AG04450 (cell line): ENCODE data around the gene SLC26A4. TPM values are rescaled to one million over a fixed set of nuclear protein-coding genes. Genes with fewer than 3 reads are reported as not detected.
A peak's percentile ranks its signal among the peaks of the same experiment; 100 is the strongest.

Source experiments
- CTCF ChIA-PET: fragments of 300-600, 350-600 bp; formaldehyde crosslinking; extraction: SDS; loops from one replicate; lab custom pipeline; 2022; ENCODE audit warnings: antibody characterized with exemption, inconsistent platforms; lab: Charles Lee
- POLR2A ChIA-PET: fragments of 350-600 bp; formaldehyde crosslinking; extraction: SDS; loops from one replicate; lab custom pipeline; 2021; ENCODE audit warnings: antibody characterized with exemption, inconsistent platforms; lab: Yijun Ruan, JAX
- DNase-seq: peaks from one replicate; pipeline ENCODE4 v3.0.0-alpha.2; 2011; ENCODE audit warnings: low read depth, low spot score
- H3K27ac ChIP-seq: one replicate; pipeline ENCODE4 v1.5.1; 2012; ENCODE audit warnings: low read depth, low read length, control low read depth
- H3K27me3 ChIP-seq: one replicate; pipeline ENCODE4 v1.6.0; 2012; ENCODE audit warnings: low read length; ENCODE audit not compliant: control insufficient read depth, insufficient read depth
- H3K4me3 ChIP-seq: 2 replicates; pipeline ENCODE4 v1.5.1; 2011; ENCODE audit warnings: mild to moderate bottlenecking, low read depth, low read length, control low read depth
- H3K9me3 ChIP-seq: 2 replicates; pipeline ENCODE4 v1.5.1; 2012; ENCODE audit warnings: low read length; ENCODE audit not compliant: control insufficient read depth, insufficient read depth
- polyA plus RNA-seq: library from polyadenylated mRNA; depleted of rRNA; stranded (reverse); fragments of >200 nt; gene quantifications from 2 replicates; pipeline ENCODE4 v1.2.3, GENCODE V29; 2011
- TF ChIP-seq, protein P1 (sequence below): IDR thresholded peaks from 2 replicates; pipeline ENCODE4 v1.5.1; 2011; ENCODE audit warnings: low read depth, low read length, control low read depth, inconsistent platforms

Gene SLC26A4
- polyA plus RNA-seq, 1 experiment = 0.12 TPM

DNA sequence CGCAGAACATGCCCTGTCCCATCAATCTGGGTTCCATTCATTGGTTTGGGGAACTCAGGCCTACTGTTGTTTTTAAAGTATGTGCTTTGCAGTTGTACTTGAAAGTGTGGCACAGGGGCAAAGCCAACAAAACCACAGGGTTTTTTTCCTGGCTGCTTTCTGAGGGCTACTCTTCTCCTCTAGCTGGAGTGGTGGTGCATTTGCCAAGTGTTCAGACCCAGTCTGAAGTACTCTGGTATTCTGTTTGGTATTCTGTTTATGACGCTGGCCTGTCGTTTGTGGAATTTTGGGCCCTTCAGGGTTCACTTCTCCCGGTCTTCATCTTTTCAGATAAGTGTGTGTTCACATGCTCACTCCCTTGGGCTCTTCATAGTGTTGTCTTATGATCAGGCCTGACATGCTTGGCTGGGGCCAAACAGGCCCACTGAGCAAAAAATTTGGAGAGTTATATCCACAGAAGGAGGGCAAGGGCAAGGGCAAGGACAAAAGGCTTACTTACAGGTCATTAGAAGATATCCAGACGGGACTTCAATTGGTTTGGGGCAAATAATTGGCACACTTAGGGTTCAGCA is 26.3 kb downstream of the SLC26A4 start:
- Histone ChIP-seq H3K9me3 (no peaks in the 10 kb centered on the region), H3K27me3 (no peaks in the 10 kb centered on the region), H3K27ac (no peak overlapping the region), H3K4me3 (no peak overlapping the region)
- DNase-seq = no peak
- ChIA-PET POLR2A (no interaction called here), CTCF (no interaction called here)
- TF ChIP-seq, protein P1, sequence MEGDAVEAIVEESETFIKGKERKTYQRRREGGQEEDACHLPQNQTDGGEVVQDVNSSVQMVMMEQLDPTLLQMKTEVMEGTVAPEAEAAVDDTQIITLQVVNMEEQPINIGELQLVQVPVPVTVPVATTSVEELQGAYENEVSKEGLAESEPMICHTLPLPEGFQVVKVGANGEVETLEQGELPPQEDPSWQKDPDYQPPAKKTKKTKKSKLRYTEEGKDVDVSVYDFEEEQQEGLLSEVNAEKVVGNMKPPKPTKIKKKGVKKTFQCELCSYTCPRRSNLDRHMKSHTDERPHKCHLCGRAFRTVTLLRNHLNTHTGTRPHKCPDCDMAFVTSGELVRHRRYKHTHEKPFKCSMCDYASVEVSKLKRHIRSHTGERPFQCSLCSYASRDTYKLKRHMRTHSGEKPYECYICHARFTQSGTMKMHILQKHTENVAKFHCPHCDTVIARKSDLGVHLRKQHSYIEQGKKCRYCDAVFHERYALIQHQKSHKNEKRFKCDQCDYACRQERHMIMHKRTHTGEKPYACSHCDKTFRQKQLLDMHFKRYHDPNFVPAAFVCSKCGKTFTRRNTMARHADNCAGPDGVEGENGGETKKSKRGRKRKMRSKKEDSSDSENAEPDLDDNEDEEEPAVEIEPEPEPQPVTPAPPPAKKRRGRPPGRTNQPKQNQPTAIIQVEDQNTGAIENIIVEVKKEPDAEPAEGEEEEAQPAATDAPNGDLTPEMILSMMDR = no peak

DNA sequence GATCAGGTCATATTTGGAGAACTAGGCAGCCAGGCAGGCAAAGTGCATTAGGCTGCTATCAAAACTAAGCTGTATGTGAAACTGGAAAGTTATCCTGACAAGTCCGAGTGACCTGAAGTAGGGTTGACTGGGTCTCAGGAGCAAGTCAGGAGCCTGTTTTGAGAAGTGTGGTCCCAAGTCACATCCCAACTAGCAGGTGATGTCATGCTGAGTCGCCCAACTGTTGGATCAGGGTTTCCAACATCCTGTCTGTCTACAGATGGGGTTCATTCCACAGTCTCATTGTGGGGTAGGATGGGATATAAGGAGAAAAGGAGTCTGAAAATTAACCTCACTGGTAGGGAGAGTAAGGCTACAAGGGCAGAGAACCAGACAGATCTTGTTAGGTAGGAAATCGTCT is 27.0 kb downstream of the SLC26A4 start:
- ChIA-PET CTCF (no interaction called here), POLR2A (no interaction called here)
- no peaks in the 10 kb centered on the region for H3K27me3 ChIP-seq
- no peak for DNase-seq
- no peak overlapping the region for H3K27ac ChIP-seq
- no peak overlapping the region for H3K4me3 ChIP-seq
- TF ChIP-seq, protein P1 = no peak
- H3K9me3 ChIP-seq = no peaks in the 10 kb centered on the region

- TF ChIP-seq, protein P1 = no peak
- CTCF ChIA-PET = interaction anchor here (0.6 kb wide), 1 partner anchor 748 kb away, joined by 6 read pairs; no protein-coding TSS in a partner anchor
Observed at GRCh38 chr7:107689553-107689952, 28.9 kb downstream of the SLC26A4 start.

DNA sequence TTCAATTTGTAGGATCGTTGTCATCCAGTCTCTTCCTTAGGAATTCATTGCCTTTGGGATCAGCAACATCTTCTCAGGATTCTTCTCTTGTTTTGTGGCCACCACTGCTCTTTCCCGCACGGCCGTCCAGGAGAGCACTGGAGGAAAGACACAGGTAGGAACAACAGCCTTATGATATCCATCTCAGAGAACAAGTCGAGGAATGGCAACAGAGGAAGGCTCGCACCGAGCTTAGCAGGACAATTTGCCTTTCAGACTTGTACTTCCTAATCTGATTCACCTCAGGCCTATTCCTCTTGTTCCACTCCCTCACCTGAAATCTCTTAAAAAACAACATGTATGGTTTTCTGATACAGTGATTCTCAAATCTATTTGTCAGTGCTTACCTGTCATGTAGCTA is 29.5 kb downstream of the SLC26A4 start:
- H3K9me3 ChIP-seq = no peaks in the 10 kb centered on the region
- no peak overlapping the region for H3K27ac ChIP-seq
- H3K27me3 ChIP-seq = no peaks in the 10 kb centered on the region
- CTCF ChIA-PET = interaction anchor here (0.6 to 1.4 kb wide), 2 partner anchors 9 to 33 kb away, joined by 3 read pairs; no protein-coding TSS in a partner anchor
- POLR2A ChIA-PET = no interaction called here
- TF ChIP-seq, protein P1 = no peak
- no peak overlapping the region for H3K4me3 ChIP-seq
- no peak for DNase-seq

More at GRCh38 chr7:107689553-107689952, 28.9 kb downstream of the SLC26A4 start:
- Histone ChIP-seq H3K27ac (no peak overlapping the region), H3K27me3 (no peaks in the 10 kb centered on the region), H3K9me3 (no peaks in the 10 kb centered on the region), H3K4me3 (no peak overlapping the region)
- DNase-seq = no peak
- POLR2A ChIA-PET = no interaction called here

- Histone ChIP-seq H3K9me3 (no peaks in the 10 kb centered on the region), H3K4me3 (no peak overlapping the region), H3K27me3 (no peaks in the 10 kb centered on the region), H3K27ac (no peak overlapping the region)
- ChIA-PET POLR2A (no interaction called here), CTCF (interaction anchor here (1.4 kb wide), 1 partner anchor 9 kb away, joined by 3 read pairs; no protein-coding TSS in a partner anchor)
- DNase-seq = no peak
- TF ChIP-seq, protein P1 = 0 out of 2 replicates have a peak, but pooled peaks have one; percentile 9
Observed at GRCh38 chr7:107690611-107691010, 30.0 kb downstream of the SLC26A4 start.
